Activated CD8-positive, alpha-beta T cell treated with anti-CD3 and anti-CD28 coated beads for 36 hours (primary cell): Measurements from ENCODE around the gene AGK. TPM values are rescaled to one million over a fixed set of nuclear protein-coding genes. Genes with fewer than 3 reads are reported as not detected.

Source experiments
- ATAC-seq: fragments of 200-7000 bp; cut with Tn5 transposase; one replicate; pipeline ENCODE4 v1.10.0; 2021; ENCODE audit warnings: mild to moderate bottlenecking, moderate library complexity
- CTCF ChIA-PET: fragments of 350-600 bp; sonication (Branson Sonifier 250); formaldehyde crosslinking; loops from one replicate; lab custom pipeline; 2021; ENCODE audit warnings: antibody characterized with exemption; lab: Charles Lee
- POLR2A ChIA-PET: fragments of 350-600 bp; sonication (Branson Sonifier 250); formaldehyde crosslinking; loops from one replicate; lab custom pipeline; 2021; ENCODE audit warnings: antibody characterized with exemption; lab: Charles Lee
- DNase-seq: peaks from one replicate; pipeline ENCODE4 v3.0.0-alpha.2; 2020
- H3K27ac Mint-ChIP-seq: one replicate; pipeline ENCODE4 v1.8.0; 2021; ENCODE audit warnings: mild to moderate bottlenecking, mixed read lengths
- H3K27me3 Mint-ChIP-seq: one replicate; pipeline ENCODE4 v1.8.0; 2021; ENCODE audit warnings: mixed read lengths
- H3K36me3 Mint-ChIP-seq: one replicate; pipeline ENCODE4 v1.8.0; 2021; ENCODE audit warnings: low read depth, mixed read lengths
- H3K4me1 Mint-ChIP-seq: one replicate; pipeline ENCODE4 v1.8.0; 2021; ENCODE audit warnings: low read depth, mixed read lengths
- H3K4me3 Mint-ChIP-seq: one replicate; pipeline ENCODE4 v1.8.0; 2021; ENCODE audit warnings: mild to moderate bottlenecking, moderate library complexity, mixed read lengths
- H3K9me3 Mint-ChIP-seq: one replicate; pipeline ENCODE4 v1.8.0; 2021; ENCODE audit warnings: mixed read lengths
- CTCF ChIP-seq: fragments of 200-600 bp; IDR thresholded peaks from one replicate; pipeline ENCODE4 v1.8.0; 2022; ENCODE audit warnings: antibody characterized with exemption, mild to moderate bottlenecking
- intact Hi-C: fragments of 100-400 bp; cut with micrococcal nuclease; formaldehyde crosslinking; loops from one replicate; pipeline ENCODE4 v1.10.0; 2022
- total RNA-seq, 2 experiments: library from RNA; stranded (reverse); gene quantifications; one replicate each; pipeline ENCODE4 v1.2.3, GENCODE V29; 2021

The AGK gene
- total RNA-seq, 2 experiments from 2014 or later: 70.1 to 73.7 TPM

GRCh38 chr7:141588912-141589311, 37.7 kb downstream of the AGK start:
- no peak overlapping the region for H3K27ac Mint-ChIP-seq
- H3K4me1 Mint-ChIP-seq: peaks cover 74% of the 10 kb centered on the region
- no peak overlapping the region for H3K4me3 Mint-ChIP-seq
- peaks cover 7% of the 10 kb centered on the region for H3K9me3 Mint-ChIP-seq
- intact Hi-C loops: no loop called here
- TF ChIP-seq CTCF: no peak
- no peaks in the 10 kb centered on the region for H3K27me3 Mint-ChIP-seq
- H3K36me3 Mint-ChIP-seq: peaks cover 45% of the 10 kb centered on the region
- DNase-seq (no peak), ATAC-seq (no peak)
- ChIA-PET POLR2A (no interaction called here), CTCF (no interaction called here)

DNA sequence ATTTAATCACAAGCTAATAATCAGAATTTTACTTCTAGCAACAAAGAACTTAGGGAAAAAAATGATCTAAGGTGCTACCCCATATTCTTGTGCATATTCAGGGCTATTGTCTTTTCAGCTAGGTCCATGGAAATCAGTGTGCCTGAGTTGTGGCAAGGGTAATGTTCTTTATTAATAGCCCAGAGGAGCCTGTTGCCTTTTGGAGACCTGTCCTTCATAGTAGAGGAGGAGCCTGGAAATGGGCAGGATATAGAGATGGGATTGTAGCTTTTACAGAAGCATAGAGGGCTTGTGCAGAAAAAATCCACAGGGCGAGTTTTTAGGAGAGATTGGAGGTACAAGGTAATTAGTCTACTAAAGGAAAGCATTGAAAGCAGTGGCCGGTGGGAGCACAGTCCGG, 38.9 kb downstream of the AGK start:
- ATAC-seq (no peak), DNase-seq (no peak)
- ChIA-PET POLR2A (no interaction called here), CTCF (no interaction called here)
- peak overlapping the region; percentile 20 for H3K27ac Mint-ChIP-seq
- H3K27me3 Mint-ChIP-seq: no peaks in the 10 kb centered on the region
- H3K4me1 Mint-ChIP-seq: peaks cover 66% of the 10 kb centered on the region
- intact Hi-C loops: no loop called here
- no peak for TF ChIP-seq CTCF
- H3K9me3 Mint-ChIP-seq: no peaks in the 10 kb centered on the region
- H3K4me3 Mint-ChIP-seq: no peak overlapping the region
- H3K36me3 Mint-ChIP-seq: peaks cover 54% of the 10 kb centered on the region

DNA sequence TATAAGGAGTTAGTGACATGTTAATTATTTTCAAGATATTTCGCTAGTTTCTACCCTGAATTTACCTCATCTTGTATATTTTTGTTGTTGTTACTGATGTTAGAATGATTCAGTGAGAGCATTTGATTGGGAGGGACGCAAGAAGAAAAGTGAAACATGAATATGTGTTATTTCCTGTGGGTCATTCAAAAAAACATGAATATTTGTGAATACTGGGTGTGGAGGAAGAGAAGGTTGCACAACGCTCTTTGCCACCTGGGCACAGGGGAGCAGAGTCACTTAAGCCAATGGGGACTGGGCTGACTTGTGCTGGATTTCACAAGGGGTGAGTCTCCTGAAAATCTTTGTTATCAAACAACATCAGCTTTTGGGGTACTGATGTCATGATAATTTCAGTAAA, 39.5 kb downstream of the AGK start:
- Mint-ChIP-seq H3K36me3 (peaks cover 56% of the 10 kb centered on the region), H3K4me3 (no peak overlapping the region), H3K27me3 (no peaks in the 10 kb centered on the region), H3K9me3 (no peaks in the 10 kb centered on the region), H3K4me1 (peaks cover 60% of the 10 kb centered on the region), H3K27ac (peak overlapping the region; percentile 3)
- POLR2A ChIA-PET: no interaction called here
- no peak for ATAC-seq
- CTCF ChIA-PET: no interaction called here
- DNase-seq: peak; percentile 10
- intact Hi-C loops: no loop called here
- TF ChIP-seq CTCF: no peak

DNA sequence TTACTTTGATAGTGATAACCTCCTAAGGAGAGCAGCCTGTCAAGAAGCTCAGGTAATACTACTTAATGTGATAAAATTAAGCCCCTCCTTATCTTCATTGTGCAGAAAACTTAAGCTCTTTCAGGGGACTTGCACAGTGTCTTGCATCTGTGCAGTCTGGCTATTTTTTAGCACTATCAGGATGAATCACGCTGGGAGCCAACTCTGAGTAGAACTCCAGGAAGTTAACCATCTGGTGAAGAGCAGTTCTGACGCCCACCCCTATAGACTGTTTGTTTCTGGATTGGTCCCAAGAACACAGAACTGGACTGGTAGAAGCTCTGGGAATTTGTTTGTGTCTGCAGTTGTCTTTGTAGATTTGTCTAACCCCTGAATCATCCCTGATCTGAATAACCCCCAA, 41.9 kb downstream of the AGK start:
- H3K36me3 Mint-ChIP-seq: peaks cover 53% of the 10 kb centered on the region
- H3K9me3 Mint-ChIP-seq: no peaks in the 10 kb centered on the region
- peak overlapping the region; percentile 73 for H3K27ac Mint-ChIP-seq
- intact Hi-C loops: no loop called here
- peak; percentile 9 for DNase-seq
- TF ChIP-seq CTCF: no peak
- no peaks in the 10 kb centered on the region for H3K27me3 Mint-ChIP-seq
- ATAC-seq: peak; percentile 69
- H3K4me3 Mint-ChIP-seq: no peak overlapping the region
- ChIA-PET POLR2A (interaction anchor here (1.0 to 1.1 kb wide), 2 partner anchors 11 to 112 kb away, joined by 3 read pairs; no protein-coding TSS in a partner anchor), CTCF (interaction anchor here (0.6 to 1.4 kb wide), 6 partner anchors 9 to 145 kb away, joined by 3 to 5 read pairs (median 4); partner anchors contain the start of gene SSBP1)
- H3K4me1 Mint-ChIP-seq: peaks cover 41% of the 10 kb centered on the region

- no peaks in the 10 kb centered on the region for H3K9me3 Mint-ChIP-seq
- peaks cover 16% of the 10 kb centered on the region for H3K4me1 Mint-ChIP-seq
- no peak overlapping the region for H3K4me3 Mint-ChIP-seq
- H3K36me3 Mint-ChIP-seq: peaks cover 45% of the 10 kb centered on the region
- H3K27me3 Mint-ChIP-seq: no peaks in the 10 kb centered on the region
- DNase-seq: no peak
- ChIA-PET POLR2A (no interaction called here), CTCF (no interaction called here)
- no peak for TF ChIP-seq CTCF
- intact Hi-C loops: no loop called here
- no peak for ATAC-seq
- H3K27ac Mint-ChIP-seq: no peak overlapping the region
These were observed 46.8 kb downstream of the AGK start for GRCh38 chr7:141597966-141598365.
